Vagina (tissue), 2 donors: ENCODE results near the gene EMSY. TPM values are rescaled to one million over a fixed set of nuclear protein-coding genes. Genes with fewer than 3 reads are reported as not detected.

ENCODE experiments used
- DNase-seq, 2 donors: peaks; one replicate each; pipeline ENCODE4 v3.0.0-alpha.2; 2017; ENCODE audit errors: extremely low spot score in 2 of 2
- H3K27ac ChIP-seq: fragments of 200-600 bp; sonication (generic); one replicate; pipeline ENCODE4 v1.5.1; 2019
- H3K27me3 ChIP-seq: fragments of 200-600 bp; sonication (generic); one replicate; pipeline ENCODE4 v1.5.1; 2019
- H3K36me3 ChIP-seq, 2 donors: fragments of 200-600 bp; sonication (generic); one replicate each; pipeline ENCODE4 v1.5.1; 2017 to 2019
- H3K4me1 ChIP-seq: fragments of 200-600 bp; sonication (generic); one replicate; pipeline ENCODE4 v1.5.1; 2019
- H3K4me3 ChIP-seq, 2 donors: fragments of 200-600 bp; sonication (generic); 1 replicate in 1 of 2; 2 replicates in 1 of 2; pipeline ENCODE4 v1.5.1; 2016 to 2019
- H3K9me3 ChIP-seq: fragments of 200-600 bp; sonication (generic); one replicate; pipeline ENCODE4 v1.5.1; 2019
- CTCF ChIP-seq, 3 experiments: fragments of 450-650 bp in 2 of 3; fragments of 200-600 bp in 1 of 3; sonication (generic) in 1 of 3; IDR thresholded peaks; one replicate each; pipeline ENCODE4 v1.5.1; 2017 to 2019; ENCODE audit warnings: antibody characterized with exemption in 3 of 3, mild to moderate bottlenecking in 2 of 3, moderate library complexity in 2 of 3
- POLR2A ChIP-seq, 2 donors: fragments of 450-650 bp; IDR thresholded peaks; one replicate each; pipeline ENCODE4 v1.6.1; 2017; ENCODE audit warnings: antibody characterized with exemption in 2 of 2, mild to moderate bottlenecking in 2 of 2, moderate library complexity in 2 of 2
- POLR2AphosphoS5 ChIP-seq, 2 donors: sonication (generic); formaldehyde crosslinking; IDR thresholded peaks; one replicate each; pipeline ENCODE4 v1.9.0; 2017; ENCODE audit warnings: antibody characterized with exemption in 2 of 2, mild to moderate bottlenecking in 2 of 2, low read depth in 1 of 2; ENCODE audit not compliant: insufficient read depth in 1 of 2
- intact Hi-C: fragments of 100-400 bp; cut with DNase I; formaldehyde crosslinking; loops from one replicate; pipeline ENCODE4 v1.15.1; 2023
- total RNA-seq: library from RNA; depleted of rRNA; stranded (reverse); fragments of >200 nt; gene quantifications from one replicate; pipeline ENCODE4 v1.2.3, GENCODE V29; 2016

The EMSY gene
- total RNA-seq, 1 donor from 2014 or later: 31.2 TPM

GRCh38 chr11:76493040-76493439 is 48.2 kb downstream of the EMSY start:
- DNase-seq: no peak
- Histone ChIP-seq H3K4me1 (no peaks in the 10 kb centered on the region), H3K4me3 (no peak overlapping the region), H3K36me3 (peaks cover 0 to 31% of the 10 kb centered on the region in 2 donors), H3K9me3 (no peaks in the 10 kb centered on the region), H3K27ac (no peak overlapping the region), H3K27me3 (no peaks in the 10 kb centered on the region)
- intact Hi-C loops: no loop called here
- TF ChIP-seq POLR2A (IDR thresholded peaks at IDR 0.05) (no peak), POLR2AphosphoS5 (IDR thresholded peaks at IDR 0.05; ENCODE audit: insufficient read depth in 1 of 2, low read depth in 1 of 2) (no peak), CTCF (IDR thresholded peaks at IDR 0.05) (no peak)

GRCh38 chr11:76493626-76494539 is 49.1 kb downstream of the EMSY start:
- Histone ChIP-seq H3K36me3 (peaks cover 0 to 31% of the 10 kb centered on the region in 2 donors), H3K4me3 (no peak overlapping the region), H3K27ac (no peak overlapping the region), H3K9me3 (no peaks in the 10 kb centered on the region), H3K27me3 (no peaks in the 10 kb centered on the region), H3K4me1 (no peaks in the 10 kb centered on the region)
- TF ChIP-seq CTCF (IDR thresholded peaks at IDR 0.05) (no peak), POLR2AphosphoS5 (IDR thresholded peaks at IDR 0.05; ENCODE audit: insufficient read depth in 1 of 2, low read depth in 1 of 2) (no peak), POLR2A (IDR thresholded peaks at IDR 0.05) (no peak)
- intact Hi-C loops: no loop called here
- no peak for DNase-seq

GRCh38 chr11:76495019-76495418 is 50.2 kb downstream of the EMSY start:
- TF ChIP-seq CTCF (IDR thresholded peaks at IDR 0.05) (no peak), POLR2A (IDR thresholded peaks at IDR 0.05) (no peak), POLR2AphosphoS5 (IDR thresholded peaks at IDR 0.05; ENCODE audit: insufficient read depth in 1 of 2, low read depth in 1 of 2) (no peak)
- no peaks in the 10 kb centered on the region for H3K4me1 ChIP-seq
- DNase-seq: no peak
- H3K4me3 ChIP-seq: no peak overlapping the region
- intact Hi-C loops: no loop called here
- peaks cover 0 to 31% of the 10 kb centered on the region in 2 donors for H3K36me3 ChIP-seq
- no peaks in the 10 kb centered on the region for H3K9me3 ChIP-seq
- H3K27me3 ChIP-seq: no peaks in the 10 kb centered on the region
- H3K27ac ChIP-seq: no peak overlapping the region

- no peak overlapping the region for H3K27ac ChIP-seq
- no peaks in the 10 kb centered on the region for H3K9me3 ChIP-seq
- no peaks in the 10 kb centered on the region for H3K4me1 ChIP-seq
- H3K27me3 ChIP-seq: no peaks in the 10 kb centered on the region
- peaks cover 0 to 38% of the 10 kb centered on the region in 2 donors for H3K36me3 ChIP-seq
- DNase-seq: no peak
- intact Hi-C loops: no loop called here
- no peak overlapping the region for H3K4me3 ChIP-seq
- TF ChIP-seq POLR2A (IDR thresholded peaks at IDR 0.05) (no peak), POLR2AphosphoS5 (IDR thresholded peaks at IDR 0.05; ENCODE audit: insufficient read depth in 1 of 2, low read depth in 1 of 2) (no peak), CTCF (IDR thresholded peaks at IDR 0.05) (no peak)
Observed at GRCh38 chr11:76496174-76496573, 51.4 kb downstream of the EMSY start.
